HG03439 (cell line): ENCODE data around the gene CLRN1.

Source experiments
- ATAC-seq: cut with Tn5 transposase; IDR thresholded peaks from one replicate; pipeline ENCODE4 v1.9.1; 2021; ENCODE audit warnings: mild to moderate bottlenecking, moderate library complexity; ENCODE audit not compliant: unreplicated experiment

CLRN1 gene

DNA sequence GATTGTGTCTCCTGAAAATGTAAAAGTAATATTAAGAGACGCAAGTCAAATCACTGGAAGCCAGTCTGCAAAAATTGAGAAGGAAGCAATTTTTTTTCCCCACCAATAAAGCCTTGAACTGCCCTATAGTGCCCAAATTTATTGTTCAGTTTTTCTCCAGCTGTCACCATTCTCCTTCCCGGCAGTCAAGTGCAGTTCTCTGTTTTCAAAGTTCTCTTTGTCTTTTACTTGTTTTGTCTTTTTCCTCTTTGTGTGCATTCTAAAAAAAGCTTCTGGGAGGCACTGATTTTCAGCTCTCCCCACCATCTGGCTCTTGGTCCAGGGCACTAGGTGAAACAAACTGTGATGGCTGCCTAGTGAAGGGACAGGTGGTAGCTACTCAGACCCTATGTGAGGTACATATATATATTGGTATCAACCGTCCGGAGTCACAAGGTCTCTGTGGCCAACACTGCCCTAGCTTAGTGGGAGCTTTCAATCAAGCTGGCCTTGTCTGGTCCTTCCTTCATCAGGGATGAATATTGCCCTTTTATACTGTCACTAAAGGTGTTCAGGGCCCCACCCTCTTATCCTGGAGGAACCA lies 6.1 kb upstream of the CLRN1 start:
- no peak for ATAC-seq

DNA sequence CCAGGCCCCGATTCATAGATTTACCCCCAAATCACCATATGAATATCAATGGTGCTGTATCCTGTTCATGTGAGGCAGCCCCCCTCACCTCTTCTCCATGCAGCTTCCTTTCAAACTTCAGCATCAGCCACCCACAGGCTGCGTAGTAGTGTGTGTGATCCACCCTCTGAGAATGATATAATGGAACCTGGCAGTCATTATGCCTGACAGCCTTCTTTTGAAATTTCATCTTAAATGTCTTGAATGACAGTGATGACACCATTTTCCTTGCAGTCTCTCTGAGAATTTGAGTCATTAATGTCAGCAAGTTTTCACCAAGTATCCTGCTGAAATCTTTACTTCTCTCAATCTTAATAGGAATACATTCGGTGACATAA lies 3.5 kb upstream of the CLRN1 start:
- ATAC-seq: no peak

DNA sequence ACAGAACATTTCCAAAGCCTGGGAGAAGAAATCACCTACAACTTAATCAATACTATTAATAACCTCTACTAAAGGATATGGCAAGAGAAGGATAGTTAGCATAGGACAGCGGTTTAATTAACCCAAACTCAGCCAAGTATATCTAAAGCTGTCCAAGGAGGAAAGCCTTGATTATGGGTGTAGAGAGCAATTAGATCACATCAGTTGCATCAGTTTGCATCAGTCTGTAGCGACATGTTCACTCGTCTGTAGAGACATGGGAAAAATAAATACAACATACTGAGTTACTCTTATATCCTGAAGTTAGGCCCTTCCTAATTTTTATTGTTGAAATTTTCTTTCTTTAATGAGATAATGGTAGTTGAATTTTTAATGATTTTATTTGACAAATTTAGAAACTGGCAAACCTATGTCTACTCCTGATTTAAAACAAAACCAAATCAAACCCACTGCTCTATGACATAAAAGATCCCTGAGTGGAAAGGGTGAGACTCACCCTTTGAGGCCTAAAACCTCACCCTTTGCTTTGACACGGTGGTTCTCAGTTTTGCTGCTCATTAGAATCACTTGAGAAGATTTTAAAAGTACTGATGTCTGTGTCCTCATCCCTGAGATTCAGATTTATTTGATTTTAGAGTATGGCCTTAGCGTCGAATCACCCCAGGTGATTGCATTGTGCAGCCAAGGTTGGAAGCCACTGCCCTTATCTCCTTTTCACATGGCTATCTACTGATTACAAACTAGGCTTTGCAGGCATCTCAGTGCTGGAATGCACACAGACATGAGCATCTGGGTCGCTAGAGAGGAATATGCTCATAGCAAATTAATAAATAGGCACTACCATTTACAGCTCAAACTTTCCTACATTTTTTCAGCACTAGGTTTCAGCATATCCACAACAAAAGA lies 2.8 kb upstream of the CLRN1 start:
- ATAC-seq: no peak

DNA sequence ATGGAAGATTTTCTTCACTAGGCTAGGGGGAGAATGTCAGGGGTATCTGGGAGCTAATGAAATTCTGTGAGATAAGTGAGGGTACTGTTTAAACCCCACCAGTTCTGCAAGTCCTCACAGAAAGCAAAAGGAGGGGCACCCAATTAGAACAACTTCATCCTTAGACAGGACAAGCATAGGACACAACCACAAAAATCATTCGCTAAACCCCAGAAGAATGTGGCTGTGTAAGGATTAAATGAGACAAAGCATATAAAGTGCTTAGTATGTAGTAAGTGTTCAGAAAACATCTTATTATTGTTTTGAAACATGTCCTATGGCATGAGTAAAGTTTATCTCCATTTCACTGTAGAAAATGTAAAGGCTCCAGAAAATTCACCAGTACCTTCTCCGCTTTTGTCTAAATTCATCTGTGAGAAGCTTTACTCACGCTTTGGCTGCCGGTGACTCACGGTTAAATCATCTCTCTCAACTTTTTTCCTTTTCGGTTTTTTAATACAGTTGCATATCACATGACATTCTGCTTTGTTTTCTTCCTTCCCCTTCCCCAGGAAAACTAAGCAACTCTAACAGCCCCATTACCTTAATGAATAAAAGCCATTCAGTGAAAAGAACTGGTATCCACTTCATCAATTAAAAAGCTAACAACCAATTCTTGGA lies 1.7 kb downstream of the CLRN1 start:
- ATAC-seq: no peak

DNA sequence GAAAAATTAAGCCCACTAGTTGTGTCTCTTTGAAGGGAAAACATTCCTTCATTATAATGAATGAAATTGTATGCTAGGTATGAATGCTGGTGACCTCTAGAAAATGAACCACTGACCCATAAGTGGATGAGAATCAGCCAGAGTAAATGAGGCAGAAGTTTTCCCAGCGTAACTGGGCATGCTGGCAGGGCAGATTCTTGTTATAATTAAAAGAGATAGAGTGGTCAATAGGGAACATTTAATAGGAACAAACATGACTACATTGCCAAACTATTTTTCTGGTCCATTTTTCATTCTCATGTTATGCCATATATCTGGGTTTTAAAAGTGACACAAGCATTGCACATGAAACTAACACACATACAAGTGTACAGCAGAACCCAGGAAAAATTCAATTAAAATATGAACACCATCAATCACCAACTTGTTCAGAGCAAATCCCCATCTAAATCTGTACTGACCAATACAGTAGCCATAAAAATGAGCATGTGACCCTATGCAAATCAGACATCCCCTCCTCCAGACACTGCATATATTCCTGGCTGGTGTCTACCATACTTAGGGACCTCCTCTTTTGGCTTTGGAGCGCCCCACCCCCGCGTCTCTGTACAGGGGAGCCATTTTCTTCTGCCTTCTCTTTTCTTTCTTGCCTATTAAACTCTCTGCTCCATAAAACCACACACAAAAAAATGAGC lies 4.0 kb downstream of the CLRN1 start:
- ATAC-seq: no peak

DNA sequence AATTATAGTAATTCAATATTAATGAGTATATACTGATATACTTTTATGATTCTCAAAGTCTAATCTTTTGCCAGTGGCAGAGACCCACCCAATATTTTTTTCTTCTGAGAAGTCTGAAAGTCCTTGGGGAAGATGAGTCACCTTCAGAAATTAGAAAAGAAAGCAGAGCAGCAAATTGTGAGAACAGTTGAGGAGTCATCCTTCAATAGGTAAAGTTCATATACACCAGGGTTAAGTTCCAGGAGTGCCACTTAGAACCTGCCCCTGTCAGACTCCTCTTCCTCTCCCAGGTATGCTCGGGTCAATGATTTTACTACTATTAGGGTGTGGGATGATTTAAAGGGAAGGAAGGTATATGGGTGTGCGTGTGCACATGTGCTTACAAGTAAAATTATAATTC lies 7.1 kb downstream of the CLRN1 start:
- ATAC-seq: no peak

DNA sequence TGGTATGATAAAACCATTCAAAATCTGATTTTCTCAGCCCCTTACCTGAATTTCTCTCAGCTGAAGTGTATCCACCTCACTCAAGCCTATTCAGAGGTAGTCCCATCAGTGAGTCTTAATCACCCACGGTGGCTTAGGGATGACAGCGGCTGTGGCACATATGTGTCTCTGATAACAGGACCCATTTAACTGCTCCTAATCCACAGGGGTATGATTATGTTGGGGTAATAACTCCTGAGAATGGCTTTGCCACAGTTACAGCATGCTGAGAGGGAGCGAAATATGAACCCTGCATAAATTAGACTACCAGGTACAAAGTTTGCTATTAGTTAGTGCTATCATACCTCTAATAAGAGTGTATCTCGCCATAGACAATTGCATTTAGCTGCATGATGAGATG lies 10.6 kb downstream of the CLRN1 start:
- ATAC-seq: no peak

DNA sequence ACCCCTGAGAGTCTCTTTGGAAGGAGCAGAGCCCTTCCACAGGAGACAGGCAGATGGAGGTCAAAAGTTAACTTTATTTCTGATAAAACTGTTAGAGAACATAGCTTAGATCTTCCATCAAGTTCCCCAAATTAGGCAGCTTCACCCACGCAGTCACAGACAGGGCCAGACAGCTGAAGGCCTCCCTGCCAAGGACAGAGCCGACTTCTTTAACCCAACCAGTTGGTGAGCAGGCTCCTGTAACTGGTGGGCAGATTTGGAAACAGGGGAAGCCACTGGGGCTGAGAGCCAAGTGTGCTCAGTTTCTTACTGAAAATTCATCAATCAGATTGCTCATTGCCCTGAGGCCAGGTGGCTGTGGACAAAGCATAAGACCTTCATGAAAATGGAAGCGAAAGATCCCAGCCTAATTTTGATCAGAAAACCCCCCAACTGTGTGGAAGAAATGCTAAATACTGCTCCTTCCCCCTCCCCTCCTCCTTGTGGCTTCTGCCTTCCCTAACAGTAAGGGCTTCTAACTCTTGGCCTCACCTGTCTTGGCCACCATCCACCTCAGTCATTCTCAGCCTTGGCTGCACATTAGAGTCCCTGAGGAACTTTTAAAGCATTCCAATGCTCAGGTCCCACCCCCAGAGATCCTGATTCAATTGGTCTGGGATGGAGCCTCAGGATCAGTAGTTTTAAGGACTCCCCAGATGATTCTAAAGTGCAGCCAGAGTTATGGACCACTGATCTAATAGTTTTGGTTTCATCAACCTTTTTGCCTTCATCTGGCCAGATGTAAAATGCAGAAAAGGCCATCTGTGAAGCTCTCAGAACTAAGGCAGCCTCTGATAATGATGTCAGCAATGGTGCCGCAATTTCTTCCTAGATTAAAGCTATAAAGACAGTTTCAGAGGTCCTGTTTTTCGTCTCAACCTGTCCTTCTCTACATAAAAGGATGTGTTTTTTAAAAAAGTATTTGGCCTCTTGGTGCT lies 11.5 kb downstream of the CLRN1 start:
- no peak for ATAC-seq

DNA sequence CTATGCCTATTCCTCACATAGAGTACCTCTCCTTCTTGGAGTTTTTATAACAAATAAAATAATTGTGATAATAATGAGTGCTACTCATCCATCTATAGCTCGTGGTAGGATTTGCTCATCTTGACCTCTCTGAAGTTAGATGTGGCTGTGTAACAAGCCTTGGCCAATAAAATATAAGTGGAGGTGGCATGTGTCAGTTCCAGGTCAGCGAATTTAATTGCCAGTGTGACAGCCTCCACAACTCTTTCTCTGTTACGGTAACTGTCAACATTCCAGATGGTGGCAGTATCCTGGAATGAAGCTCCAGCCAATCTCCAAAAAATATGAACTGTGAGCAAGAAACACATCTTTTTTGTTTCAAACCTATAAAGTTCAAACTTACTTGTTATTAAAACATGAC lies 13.8 kb downstream of the CLRN1 start:
- no peak for ATAC-seq

DNA sequence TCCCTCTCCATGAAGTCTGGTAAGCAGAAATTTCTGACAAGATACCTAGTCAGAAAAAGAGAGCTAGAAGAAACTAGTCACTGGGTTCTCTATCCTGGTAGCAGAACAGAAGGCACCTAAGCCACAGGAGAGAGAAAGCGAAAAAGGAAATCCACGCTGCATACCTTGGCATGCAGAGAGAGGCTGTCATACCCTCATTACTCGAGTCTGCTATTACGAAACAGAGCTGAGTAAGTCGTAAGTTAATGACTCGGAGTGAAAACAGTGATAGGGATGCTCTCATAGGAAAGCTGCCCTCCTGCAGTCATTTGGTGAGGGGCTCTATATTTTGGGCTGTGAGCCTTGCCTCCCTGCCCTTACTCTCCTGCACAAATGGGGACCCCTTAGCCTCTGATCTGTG lies 16.2 kb downstream of the CLRN1 start:
- ATAC-seq: no peak

DNA sequence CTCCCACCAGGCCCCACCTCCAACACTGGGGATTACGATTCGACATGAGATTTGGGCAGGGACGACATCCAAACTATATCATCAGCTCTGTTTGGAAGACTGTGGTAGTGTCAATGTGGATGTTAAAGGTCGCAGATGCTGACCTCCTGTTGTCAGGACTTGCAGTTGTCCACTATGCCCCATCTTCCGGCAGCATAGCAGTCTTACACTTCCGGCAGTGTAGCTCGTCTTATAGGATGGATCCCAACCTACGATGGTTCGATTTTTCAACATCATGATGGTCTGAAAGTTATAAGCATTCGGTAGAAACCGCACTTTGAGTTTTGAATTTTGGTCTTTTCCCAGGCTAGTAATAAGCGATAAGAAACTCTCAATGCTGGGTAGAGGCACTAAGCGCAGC lies 20.6 kb downstream of the CLRN1 start:
- no peak for ATAC-seq

DNA sequence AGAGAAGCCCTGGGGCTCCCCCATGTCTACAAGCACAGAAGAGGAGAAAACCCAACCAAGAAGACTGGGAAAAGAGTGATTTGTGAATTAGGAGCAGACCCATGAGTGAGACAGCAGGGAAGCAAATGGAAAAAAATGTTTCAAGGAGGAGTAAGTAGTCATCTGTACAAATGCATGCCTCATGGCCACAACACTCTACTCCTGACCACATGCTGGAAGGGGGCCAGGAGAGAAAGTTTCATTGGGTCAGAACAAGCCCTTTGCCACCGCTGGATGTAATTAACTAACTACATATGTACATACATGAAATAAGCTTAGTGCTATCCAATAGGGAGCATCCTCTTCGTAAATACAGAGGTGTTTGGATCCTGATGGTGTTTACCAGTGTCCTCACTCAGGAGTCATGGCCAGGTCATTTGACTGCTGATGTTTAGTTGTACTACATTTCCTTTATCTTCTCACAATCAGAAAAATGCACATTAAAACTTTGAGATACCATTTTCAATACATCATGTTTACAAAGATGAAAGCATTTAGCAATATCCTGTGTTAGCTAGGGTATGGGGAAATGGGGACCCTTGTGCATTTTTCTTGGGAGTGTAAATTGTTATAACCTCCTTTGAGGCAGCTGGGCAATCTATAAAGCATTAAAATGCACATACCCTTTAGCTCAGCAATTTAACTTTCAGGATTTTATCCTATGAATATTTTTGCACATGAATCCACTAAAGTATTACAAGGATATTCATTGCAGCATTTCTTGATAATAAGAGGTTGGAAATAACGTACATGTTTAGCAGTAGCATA lies 27.1 kb downstream of the CLRN1 start:
- ATAC-seq: no peak

DNA sequence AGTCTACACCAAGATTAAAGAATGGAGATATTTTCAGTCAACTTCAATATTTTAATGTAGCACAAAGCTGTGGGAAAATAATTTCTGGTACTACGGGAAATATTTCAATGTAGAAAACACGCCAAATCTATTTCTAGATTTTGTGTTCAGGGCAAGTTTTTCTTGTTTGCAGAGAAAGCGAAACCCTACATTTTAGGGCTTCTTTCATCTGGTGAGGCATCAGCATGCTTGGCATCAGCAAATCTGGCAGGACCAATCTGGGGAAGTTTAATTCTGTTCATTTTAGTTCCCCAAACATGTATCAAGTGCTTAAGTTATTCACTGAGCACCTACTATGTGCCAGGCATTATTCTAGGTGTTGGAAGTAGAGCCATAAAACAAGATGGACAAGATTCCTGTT lies 30.3 kb downstream of the CLRN1 start:
- no peak for ATAC-seq

DNA sequence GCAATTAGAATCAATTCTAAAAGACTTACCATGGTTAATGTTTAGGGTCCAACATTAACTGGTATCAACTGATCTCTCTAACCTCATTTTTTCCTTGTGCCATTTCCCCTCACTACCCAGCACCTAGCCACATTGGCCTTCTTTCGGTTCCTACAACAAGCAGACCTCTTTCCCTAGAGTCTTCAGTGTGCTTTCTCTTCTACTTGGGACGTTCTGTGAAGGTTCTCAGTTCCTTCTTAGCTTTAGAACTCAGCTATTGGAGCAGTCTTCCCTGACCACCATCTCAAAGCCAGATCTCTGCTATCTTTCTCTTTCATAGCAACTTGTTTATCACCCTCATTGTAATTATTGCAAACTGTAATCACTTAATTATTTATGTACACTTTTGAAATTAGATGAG lies 35.8 kb downstream of the CLRN1 start:
- ATAC-seq: no peak

DNA sequence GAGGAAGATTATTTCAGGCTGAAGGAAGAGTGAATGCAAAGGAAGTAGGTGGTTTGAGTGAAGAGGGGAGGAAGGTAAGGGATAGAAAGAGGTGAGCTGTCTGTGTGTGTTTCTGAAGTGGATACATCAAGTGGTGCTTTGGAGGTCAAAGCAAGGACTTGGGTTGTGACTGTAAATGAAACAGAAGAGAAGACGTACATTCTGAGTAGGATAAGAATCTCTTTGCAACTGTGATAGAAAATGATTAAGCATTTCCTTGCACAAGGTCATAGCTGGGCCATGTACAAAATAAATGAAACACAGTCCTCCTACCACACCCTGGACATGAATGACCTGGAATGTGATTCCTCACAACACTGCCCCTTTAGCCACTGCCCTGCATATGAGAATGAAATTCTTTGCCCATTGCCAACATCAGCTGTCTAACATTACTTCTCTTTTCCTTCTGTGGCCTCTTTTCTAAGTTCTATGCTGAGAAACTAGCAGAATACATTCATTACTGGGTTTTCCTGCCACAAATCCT lies 39.0 kb downstream of the CLRN1 start:
- no peak for ATAC-seq

DNA sequence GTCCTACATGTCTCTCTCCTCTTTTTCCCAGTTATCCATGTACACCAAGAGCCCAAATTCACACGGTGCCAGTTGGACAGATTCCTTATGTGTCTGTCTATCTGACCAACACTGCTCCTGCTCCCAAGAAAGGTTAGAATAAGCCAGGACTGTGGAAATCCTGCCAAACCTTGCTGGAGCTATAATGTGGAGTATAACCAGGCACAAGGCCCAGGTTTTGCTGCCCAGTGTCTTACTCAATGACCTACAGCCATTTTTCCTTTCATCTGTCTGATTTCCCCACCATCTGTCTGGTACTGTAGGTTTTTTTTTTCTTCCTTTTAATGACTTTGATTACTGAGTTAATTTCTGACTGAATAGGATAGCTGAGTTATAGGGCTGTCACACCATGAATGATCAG lies 40.8 kb downstream of the CLRN1 start:
- ATAC-seq: no peak

DNA sequence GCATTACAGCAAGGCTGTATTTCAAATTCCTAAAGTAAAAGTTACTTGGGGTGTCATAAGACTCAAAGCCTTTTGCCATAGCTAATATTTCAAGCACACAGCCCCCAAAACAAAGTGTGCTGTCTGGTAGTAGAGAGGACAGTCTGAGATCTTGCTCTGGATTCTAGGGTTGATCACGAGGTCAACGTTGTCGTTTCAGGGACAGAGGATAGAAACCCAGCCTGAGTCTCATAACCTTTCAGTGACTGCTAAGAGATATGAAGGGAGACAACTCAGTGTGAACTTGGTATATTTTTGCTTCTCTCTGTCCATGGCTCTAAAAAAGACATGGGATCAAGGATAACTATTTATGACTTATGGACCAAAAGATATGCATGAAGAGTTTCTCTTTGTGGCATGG lies 41.7 kb downstream of the CLRN1 start:
- no peak for ATAC-seq

DNA sequence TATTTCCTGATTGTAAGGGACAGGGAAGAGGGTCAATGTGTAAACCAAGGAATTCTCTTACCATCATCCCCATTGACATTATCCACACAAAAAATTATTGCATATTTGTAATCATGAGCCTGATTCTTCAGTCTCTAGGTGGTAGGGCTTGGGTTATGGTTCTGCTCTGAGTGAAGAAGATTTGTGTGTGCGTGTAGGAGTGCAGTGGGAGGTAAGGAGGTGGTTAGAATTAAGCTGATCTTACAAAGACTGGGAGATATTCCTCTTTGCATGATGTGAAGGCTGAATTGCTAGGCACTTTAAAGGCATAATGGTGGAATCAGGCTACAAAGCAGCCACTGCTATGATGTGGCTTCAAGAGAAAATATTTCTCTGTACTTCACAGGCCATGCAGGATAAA lies 44.3 kb downstream of the CLRN1 start:
- no peak for ATAC-seq

DNA sequence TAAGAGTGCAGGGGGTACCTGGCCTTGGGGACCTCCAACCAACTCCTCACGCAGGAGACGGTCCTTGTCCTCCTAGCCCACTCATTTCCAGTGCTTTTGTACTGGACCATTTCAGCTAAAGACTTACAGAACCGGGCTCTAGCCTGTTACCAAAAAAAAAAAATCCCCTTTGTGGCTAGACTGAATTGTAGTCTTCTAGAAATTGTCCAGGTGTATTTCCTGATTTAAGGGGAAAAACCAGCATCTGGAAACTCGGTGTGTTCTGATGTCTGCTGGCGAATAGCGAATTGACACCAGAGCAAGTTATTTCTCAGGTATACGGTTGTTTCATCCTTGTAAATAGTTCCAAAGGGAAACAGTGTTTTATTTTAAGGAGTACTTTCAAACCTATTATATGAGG lies 46.2 kb downstream of the CLRN1 start:
- ATAC-seq: no peak
